ENCODE results near the gene TWF2.

GRCh38 chr3:52254608-52255007, 15.7 kb upstream of the TWF2 start:
- TF ChIP-seq CTCF (IDR thresholded peaks at IDR 0.05; ENCODE audit: low read length): no peak
- no peak for TF ChIP-seq EZH2 (IDR thresholded peaks at IDR 0.05; ENCODE audit: borderline replicate concordance, low read length)

All from OCI-LY1 (cell line).